T-helper 1 cell treated with Interleukin-12 subunit alpha and Interleukin-12 subunit beta and Interleukin-4 antibody, amounts not matched to agents 30 μg/mL and 1 μg/mL, for 36 hours (primary cell): Measurements from ENCODE around the gene CAPZB.

ENCODE experiments used
- H3K27ac Mint-ChIP-seq: one replicate; pipeline ENCODE4 v1.8.0; 2021; ENCODE audit warnings: mild to moderate bottlenecking, mixed read lengths
- H3K27me3 Mint-ChIP-seq: one replicate; pipeline ENCODE4 v1.8.0; 2021; ENCODE audit warnings: low read depth, mixed read lengths
- H3K36me3 Mint-ChIP-seq: one replicate; pipeline ENCODE4 v1.8.0; 2021; ENCODE audit warnings: low read depth, mixed read lengths
- H3K4me1 Mint-ChIP-seq: one replicate; pipeline ENCODE4 v1.8.0; 2021; ENCODE audit warnings: low read depth, mixed read lengths
- H3K4me3 Mint-ChIP-seq: one replicate; pipeline ENCODE4 v1.8.0; 2021; ENCODE audit warnings: mild to moderate bottlenecking, moderate library complexity, mixed read lengths
- H3K9me3 Mint-ChIP-seq: one replicate; pipeline ENCODE4 v1.8.0; 2021; ENCODE audit warnings: mixed read lengths

The CAPZB gene

GRCh38 chr1:19397217-19397945, 88.0 kb downstream of the CAPZB start:
- H3K27me3 Mint-ChIP-seq = no peaks in the 10 kb centered on the region
- H3K4me1 Mint-ChIP-seq = peaks cover 35% of the 10 kb centered on the region
- no peaks in the 10 kb centered on the region for H3K9me3 Mint-ChIP-seq
- H3K4me3 Mint-ChIP-seq = no peak overlapping the region
- H3K27ac Mint-ChIP-seq = no peak overlapping the region
- H3K36me3 Mint-ChIP-seq = peaks cover 18% of the 10 kb centered on the region

GRCh38 chr1:19396280-19396679, 89.1 kb downstream of the CAPZB start:
- peaks cover 42% of the 10 kb centered on the region for H3K4me1 Mint-ChIP-seq
- H3K27me3 Mint-ChIP-seq = no peaks in the 10 kb centered on the region
- H3K36me3 Mint-ChIP-seq = peaks cover 20% of the 10 kb centered on the region
- H3K4me3 Mint-ChIP-seq = no peak overlapping the region
- H3K9me3 Mint-ChIP-seq = no peaks in the 10 kb centered on the region
- no peak overlapping the region for H3K27ac Mint-ChIP-seq

- H3K27me3 Mint-ChIP-seq = no peaks in the 10 kb centered on the region
- H3K4me1 Mint-ChIP-seq = peaks cover 43% of the 10 kb centered on the region
- no peaks in the 10 kb centered on the region for H3K9me3 Mint-ChIP-seq
Observed at GRCh38 chr1:19395678-19396192, 89.6 kb downstream of the CAPZB start.

GRCh38 chr1:19393046-19393445, 92.3 kb downstream of the CAPZB start:
- Mint-ChIP-seq H3K4me3 (no peak overlapping the region), H3K4me1 (peaks cover 46% of the 10 kb centered on the region), H3K36me3 (peaks cover 9% of the 10 kb centered on the region)

More at GRCh38 chr1:19395678-19396192, 89.6 kb downstream of the CAPZB start:
- Mint-ChIP-seq H3K27ac (no peak overlapping the region), H3K36me3 (peaks cover 16% of the 10 kb centered on the region), H3K4me3 (no peak overlapping the region)

GRCh38 chr1:19392221-19392620, 93.1 kb downstream of the CAPZB start:
- peaks cover 4% of the 10 kb centered on the region for H3K36me3 Mint-ChIP-seq
- peak overlapping the region; percentile 85 for H3K4me3 Mint-ChIP-seq
- H3K27ac Mint-ChIP-seq = peak overlapping the region; percentile 93
- H3K27me3 Mint-ChIP-seq = no peaks in the 10 kb centered on the region
- peaks cover 53% of the 10 kb centered on the region for H3K4me1 Mint-ChIP-seq
- H3K9me3 Mint-ChIP-seq = no peaks in the 10 kb centered on the region

More at GRCh38 chr1:19393046-19393445, 92.3 kb downstream of the CAPZB start:
- Mint-ChIP-seq H3K9me3 (no peaks in the 10 kb centered on the region), H3K27ac (peak overlapping the region; percentile 45), H3K27me3 (no peaks in the 10 kb centered on the region)

- peak overlapping the region; percentile 85 for H3K4me3 Mint-ChIP-seq
- no peaks in the 10 kb centered on the region for H3K27me3 Mint-ChIP-seq
- peak overlapping the region; percentile 93 for H3K27ac Mint-ChIP-seq
- peaks cover 4% of the 10 kb centered on the region for H3K36me3 Mint-ChIP-seq
- peaks cover 58% of the 10 kb centered on the region for H3K4me1 Mint-ChIP-seq
- H3K9me3 Mint-ChIP-seq = no peaks in the 10 kb centered on the region
Observed at GRCh38 chr1:19391596-19391981, 93.8 kb downstream of the CAPZB start.

GRCh38 chr1:19390901-19391595, 94.3 kb downstream of the CAPZB start:
- peak overlapping the region; percentile 85 for H3K4me3 Mint-ChIP-seq
- H3K4me1 Mint-ChIP-seq = peaks cover 58% of the 10 kb centered on the region
- H3K9me3 Mint-ChIP-seq = no peaks in the 10 kb centered on the region
- peak overlapping the region; percentile 93 for H3K27ac Mint-ChIP-seq
- no peaks in the 10 kb centered on the region for H3K27me3 Mint-ChIP-seq
- peaks cover 4% of the 10 kb centered on the region for H3K36me3 Mint-ChIP-seq

- peaks cover 57% of the 10 kb centered on the region for H3K4me1 Mint-ChIP-seq
- peak overlapping the region; percentile 93 for H3K27ac Mint-ChIP-seq
- H3K9me3 Mint-ChIP-seq = no peaks in the 10 kb centered on the region
- H3K27me3 Mint-ChIP-seq = no peaks in the 10 kb centered on the region
- peaks cover 4% of the 10 kb centered on the region for H3K36me3 Mint-ChIP-seq
- H3K4me3 Mint-ChIP-seq = peak overlapping the region; percentile 85
Observed at GRCh38 chr1:19390166-19390850, 95.0 kb downstream of the CAPZB start.

GRCh38 chr1:19388980-19389379, 96.4 kb downstream of the CAPZB start:
- no peak overlapping the region for H3K4me3 Mint-ChIP-seq
- peaks cover 53% of the 10 kb centered on the region for H3K4me1 Mint-ChIP-seq
- H3K36me3 Mint-ChIP-seq = peaks cover 11% of the 10 kb centered on the region
- no peaks in the 10 kb centered on the region for H3K27me3 Mint-ChIP-seq
- H3K9me3 Mint-ChIP-seq = no peaks in the 10 kb centered on the region
- H3K27ac Mint-ChIP-seq = peak overlapping the region; percentile 36

GRCh38 chr1:19387045-19387467, 98.3 kb downstream of the CAPZB start:
- H3K4me1 Mint-ChIP-seq = peaks cover 43% of the 10 kb centered on the region
- H3K27ac Mint-ChIP-seq = no peak overlapping the region
- peaks cover 14% of the 10 kb centered on the region for H3K36me3 Mint-ChIP-seq
- no peaks in the 10 kb centered on the region for H3K9me3 Mint-ChIP-seq
- H3K27me3 Mint-ChIP-seq = no peaks in the 10 kb centered on the region
- H3K4me3 Mint-ChIP-seq = no peak overlapping the region

- Mint-ChIP-seq H3K36me3 (peaks cover 13% of the 10 kb centered on the region), H3K4me1 (peaks cover 34% of the 10 kb centered on the region), H3K4me3 (no peak overlapping the region), H3K27me3 (no peaks in the 10 kb centered on the region), H3K27ac (no peak overlapping the region), H3K9me3 (no peaks in the 10 kb centered on the region)
Observed at GRCh38 chr1:19385869-19386591, 99.3 kb downstream of the CAPZB start.

- no peak overlapping the region for H3K4me3 Mint-ChIP-seq
- no peaks in the 10 kb centered on the region for H3K9me3 Mint-ChIP-seq
- peaks cover 27% of the 10 kb centered on the region for H3K4me1 Mint-ChIP-seq
- H3K36me3 Mint-ChIP-seq = peaks cover 13% of the 10 kb centered on the region
- H3K27ac Mint-ChIP-seq = no peak overlapping the region
- H3K27me3 Mint-ChIP-seq = no peaks in the 10 kb centered on the region
Observed at GRCh38 chr1:19385221-19385620, 100.1 kb downstream of the CAPZB start.

GRCh38 chr1:19384772-19385187, 100.6 kb downstream of the CAPZB start:
- H3K4me3 Mint-ChIP-seq = no peak overlapping the region
- H3K4me1 Mint-ChIP-seq = peaks cover 23% of the 10 kb centered on the region
- H3K27me3 Mint-ChIP-seq = no peaks in the 10 kb centered on the region
- no peak overlapping the region for H3K27ac Mint-ChIP-seq
- H3K9me3 Mint-ChIP-seq = no peaks in the 10 kb centered on the region
- peaks cover 15% of the 10 kb centered on the region for H3K36me3 Mint-ChIP-seq

GRCh38 chr1:19384113-19384512, 101.2 kb downstream of the CAPZB start:
- H3K27ac Mint-ChIP-seq = no peak overlapping the region
- peaks cover 19% of the 10 kb centered on the region for H3K4me1 Mint-ChIP-seq
- H3K9me3 Mint-ChIP-seq = no peaks in the 10 kb centered on the region
- no peaks in the 10 kb centered on the region for H3K27me3 Mint-ChIP-seq
- H3K4me3 Mint-ChIP-seq = no peak overlapping the region
- H3K36me3 Mint-ChIP-seq = peaks cover 18% of the 10 kb centered on the region
